PFSK-1 (cell line): ENCODE measurements around the gene RBP2.

Experiments used
- FOXP2 ChIP-seq: optimal IDR thresholded peaks from 2 replicates; pipeline ENCODE3; 2011; ENCODE audit warnings: borderline replicate concordance, control low read depth, inconsistent platforms; ENCODE audit not compliant: insufficient read depth; ENCODE audit errors: extremely low read length, extremely low read depth
- POLR2AphosphoS5 ChIP-seq: IDR thresholded peaks from 2 replicates; pipeline ENCODE4 v1.6.1; 2012; ENCODE audit warnings: low read depth, mild to moderate bottlenecking, control low read depth, low read length, moderate library complexity
- SIN3A ChIP-seq: IDR thresholded peaks from 2 replicates; pipeline ENCODE4 v1.6.1; 2012; ENCODE audit warnings: mild to moderate bottlenecking, low read length, moderate library complexity, borderline replicate concordance; ENCODE audit not compliant: insufficient read depth
- TAF1 ChIP-seq: IDR thresholded peaks from 2 replicates; pipeline ENCODE4 v1.6.1; 2012; ENCODE audit warnings: low read length, control low read depth, borderline replicate concordance; ENCODE audit not compliant: insufficient read depth
- TF ChIP-seq, protein P1 (sequence below), 2 experiments: IDR thresholded peaks; 2 replicates each; pipeline versions ENCODE4 v1.6.1 to v1.8.0; 2011 to 2012; ENCODE audit warnings: low read depth in 2 of 2, low read length in 2 of 2, control low read depth in 1 of 2, inconsistent platforms in 1 of 2, mild to moderate bottlenecking in 1 of 2, moderate library complexity in 1 of 2; ENCODE audit not compliant: insufficient read depth in 1 of 2

DNA sequence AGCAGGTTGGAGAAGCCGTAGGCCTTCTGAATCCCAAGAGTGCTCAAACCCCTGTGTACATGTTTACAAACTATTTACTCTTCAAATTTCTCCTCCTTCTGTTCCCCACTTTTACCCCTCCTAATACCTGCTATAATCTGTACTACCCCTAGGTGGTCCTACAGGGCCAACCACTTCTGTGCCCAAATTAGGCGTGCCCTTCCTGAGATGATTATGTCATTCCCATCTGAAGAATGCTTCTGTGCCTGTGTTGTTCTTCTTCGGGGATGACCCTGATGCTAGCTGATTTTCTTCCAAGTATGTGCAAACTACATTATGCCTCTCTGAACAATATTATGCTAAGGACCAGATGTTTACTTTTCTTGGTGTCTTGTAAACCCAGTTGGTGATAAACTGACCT lies 20.5 kb downstream of the RBP2 start:
- TF ChIP-seq, protein P1, sequence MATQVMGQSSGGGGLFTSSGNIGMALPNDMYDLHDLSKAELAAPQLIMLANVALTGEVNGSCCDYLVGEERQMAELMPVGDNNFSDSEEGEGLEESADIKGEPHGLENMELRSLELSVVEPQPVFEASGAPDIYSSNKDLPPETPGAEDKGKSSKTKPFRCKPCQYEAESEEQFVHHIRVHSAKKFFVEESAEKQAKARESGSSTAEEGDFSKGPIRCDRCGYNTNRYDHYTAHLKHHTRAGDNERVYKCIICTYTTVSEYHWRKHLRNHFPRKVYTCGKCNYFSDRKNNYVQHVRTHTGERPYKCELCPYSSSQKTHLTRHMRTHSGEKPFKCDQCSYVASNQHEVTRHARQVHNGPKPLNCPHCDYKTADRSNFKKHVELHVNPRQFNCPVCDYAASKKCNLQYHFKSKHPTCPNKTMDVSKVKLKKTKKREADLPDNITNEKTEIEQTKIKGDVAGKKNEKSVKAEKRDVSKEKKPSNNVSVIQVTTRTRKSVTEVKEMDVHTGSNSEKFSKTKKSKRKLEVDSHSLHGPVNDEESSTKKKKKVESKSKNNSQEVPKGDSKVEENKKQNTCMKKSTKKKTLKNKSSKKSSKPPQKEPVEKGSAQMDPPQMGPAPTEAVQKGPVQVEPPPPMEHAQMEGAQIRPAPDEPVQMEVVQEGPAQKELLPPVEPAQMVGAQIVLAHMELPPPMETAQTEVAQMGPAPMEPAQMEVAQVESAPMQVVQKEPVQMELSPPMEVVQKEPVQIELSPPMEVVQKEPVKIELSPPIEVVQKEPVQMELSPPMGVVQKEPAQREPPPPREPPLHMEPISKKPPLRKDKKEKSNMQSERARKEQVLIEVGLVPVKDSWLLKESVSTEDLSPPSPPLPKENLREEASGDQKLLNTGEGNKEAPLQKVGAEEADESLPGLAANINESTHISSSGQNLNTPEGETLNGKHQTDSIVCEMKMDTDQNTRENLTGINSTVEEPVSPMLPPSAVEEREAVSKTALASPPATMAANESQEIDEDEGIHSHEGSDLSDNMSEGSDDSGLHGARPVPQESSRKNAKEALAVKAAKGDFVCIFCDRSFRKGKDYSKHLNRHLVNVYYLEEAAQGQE (IDR thresholded peaks at IDR 0.05; ENCODE audit: insufficient read depth in 1 of 2, low read depth in 2 of 2, low read length in 2 of 2), result no peak
- TF ChIP-seq POLR2AphosphoS5, result no peak
- TF ChIP-seq SIN3A, result no peak
- TF ChIP-seq TAF1, result no peak
- TF ChIP-seq FOXP2, result no peak
